NCI-H774 (cell line): ENCODE results near the gene CCAR1.
"Not testable (repeated sequence)": the region's sequence is repeated elsewhere in the genome, so short reads cannot be mapped to it uniquely, and the experiment has no call there.

Experiments
- DNase-seq: peaks from one replicate; lab custom pipeline; 2025; lab: John Stamatoyannopoulos, UW

CCAR1 gene

DNA sequence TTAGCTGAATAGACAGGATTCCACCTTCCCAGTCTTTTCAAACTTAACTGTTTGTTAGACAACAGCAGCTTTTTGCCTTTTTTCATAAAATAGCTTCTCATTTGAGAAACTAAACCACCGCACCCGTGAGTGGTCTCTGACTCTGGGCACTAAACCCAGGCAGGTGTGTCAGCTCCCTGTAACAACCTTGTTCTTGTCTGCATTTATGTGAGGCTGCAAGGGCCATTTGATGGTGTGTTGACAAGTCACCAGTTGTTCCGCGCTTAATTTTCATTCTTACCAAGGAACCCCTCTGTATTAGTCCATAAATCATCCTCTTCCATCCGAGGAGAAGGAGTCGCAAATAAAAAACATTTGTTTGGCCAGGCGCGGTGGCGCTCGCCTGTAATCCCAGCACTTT, 107.8 kb downstream of the CCAR1 start:
- no peak for DNase-seq

DNA sequence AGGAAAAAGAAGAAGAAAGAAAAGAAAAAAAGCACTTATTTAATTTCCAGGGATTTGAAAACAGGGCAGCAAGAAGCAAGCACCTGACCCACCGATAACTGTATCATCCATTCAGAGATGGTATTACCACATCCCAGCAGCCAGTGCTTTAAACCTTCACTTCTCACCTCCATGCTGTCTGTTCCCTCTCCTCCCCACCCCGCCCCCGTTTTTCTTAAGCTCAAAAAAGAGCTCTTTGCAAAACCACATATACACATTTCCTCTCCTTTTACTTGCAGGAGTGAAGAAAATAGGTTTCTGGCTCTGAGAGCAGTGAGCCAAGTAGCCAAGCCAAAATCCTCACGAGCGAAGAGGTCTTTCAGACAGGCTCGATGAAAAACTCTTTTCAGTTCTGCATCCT, 108.5 kb downstream of the CCAR1 start:
- DNase-seq: no peak

DNA sequence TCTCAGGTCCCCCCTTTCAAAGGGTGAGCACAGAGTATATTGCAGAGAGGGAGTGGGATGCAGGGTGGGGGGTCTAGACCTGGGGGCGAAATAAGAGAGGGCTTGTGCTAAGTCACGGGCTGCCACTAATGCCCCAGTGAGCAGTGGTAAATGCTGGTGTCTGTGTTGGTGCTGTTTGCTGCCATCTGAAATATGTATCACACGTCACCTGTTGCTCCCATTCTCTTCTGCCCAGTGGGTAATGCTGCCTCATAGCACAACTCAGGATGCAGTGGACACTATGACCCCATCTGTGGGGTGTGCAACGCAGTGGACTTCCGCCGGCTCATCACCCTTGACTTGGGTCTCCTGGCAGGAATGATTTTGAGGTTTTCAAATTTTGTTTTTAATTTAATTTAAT, 108.9 kb downstream of the CCAR1 start:
- no peak for DNase-seq

GRCh38 chr10:68831961-68832455, 111.0 kb downstream of the CCAR1 start:
- no peak for DNase-seq

DNA sequence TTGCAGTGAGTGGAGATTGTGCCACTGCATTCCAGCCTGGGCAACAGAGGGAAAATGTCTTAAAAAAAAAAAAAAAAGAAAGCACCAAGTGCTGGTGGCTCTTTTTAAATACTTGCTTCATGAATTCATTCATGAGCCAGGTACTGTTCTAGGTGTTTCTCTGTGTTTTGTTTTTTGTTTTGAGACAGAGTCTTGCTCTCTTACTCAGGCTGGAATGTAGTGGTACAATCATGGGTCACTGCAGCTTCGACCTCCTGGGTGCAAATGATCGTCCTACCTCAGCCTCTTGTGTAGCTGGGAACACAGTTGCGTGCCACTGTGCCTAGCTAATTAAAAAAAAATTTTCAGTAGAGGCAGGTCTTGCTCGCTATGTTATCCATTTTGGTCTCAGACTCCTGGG, 111.6 kb downstream of the CCAR1 start:
- DNase-seq: no peak

- no peak for DNase-seq
Observed at GRCh38 chr10:68837626-68838322, 116.7 kb downstream of the CCAR1 start.

DNA sequence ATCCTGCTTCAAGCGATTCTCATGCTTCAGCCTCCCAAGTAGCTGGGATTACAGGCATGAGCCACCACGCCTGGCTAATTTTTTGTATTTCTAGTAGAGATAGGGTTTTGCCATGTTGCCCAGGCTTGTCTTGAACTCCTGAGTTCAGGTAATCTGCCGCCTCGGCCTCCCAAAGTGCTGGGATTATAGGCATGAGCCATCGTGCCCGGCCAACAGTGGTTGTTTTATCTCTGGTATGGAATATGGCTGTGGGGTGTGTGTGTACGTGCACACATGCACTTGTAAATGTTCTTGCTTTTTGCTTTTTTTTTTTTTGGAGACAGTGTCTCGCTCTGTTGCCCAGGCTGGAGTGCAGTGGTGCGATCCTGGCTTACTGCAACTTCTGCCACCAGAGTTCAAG, 119.6 kb downstream of the CCAR1 start:
- not testable (repeated sequence) for DNase-seq
